ENCODE results near the gene PGLYRP4.

DNA sequence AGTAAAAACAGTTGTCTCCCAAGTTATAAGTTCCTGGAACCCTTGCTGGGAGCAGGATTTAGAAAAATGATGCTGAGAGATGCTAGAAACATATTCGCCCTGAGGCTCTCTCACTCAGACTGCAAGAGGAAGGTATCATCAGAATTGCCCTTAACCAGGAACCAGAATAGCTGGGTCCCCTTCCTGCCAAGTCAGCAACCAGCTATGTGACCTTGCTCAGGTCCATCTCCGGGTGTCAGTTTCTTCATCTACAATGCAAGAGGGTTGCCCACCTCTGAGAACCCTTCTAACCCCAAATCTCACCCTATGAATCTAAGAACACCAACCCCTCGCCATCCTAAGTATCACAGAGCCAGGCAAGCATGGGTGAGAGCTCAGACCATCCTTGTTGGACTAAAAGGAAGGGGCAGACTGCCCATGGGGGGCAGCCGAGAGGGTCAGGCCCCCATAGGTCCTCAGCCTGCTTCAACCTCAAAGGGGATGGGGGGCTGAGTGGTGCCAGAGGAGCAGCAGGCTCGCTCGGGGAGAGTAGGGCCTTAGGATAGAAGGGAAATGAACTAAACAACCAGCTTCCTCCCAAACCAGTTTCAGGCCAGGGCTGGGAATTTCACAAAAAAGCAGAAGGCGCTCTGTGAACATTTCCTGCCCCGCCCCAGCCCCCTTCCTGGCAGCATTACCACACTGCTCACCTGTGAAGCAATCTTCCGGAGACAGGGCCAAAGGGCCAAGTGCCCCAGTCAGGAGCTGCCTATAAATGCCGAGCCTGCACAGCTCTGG, 8.6 kb upstream of the PGLYRP4 start:
- TF ChIP-seq SP1 (IDR thresholded peaks at IDR 0.05): no peak
- no peak for TF ChIP-seq BHLHE40 (IDR thresholded peaks at IDR 0.05; ENCODE audit: borderline replicate concordance)
- TF ChIP-seq ELF4 (IDR thresholded peaks at IDR 0.05): no peak
- no peak for TF ChIP-seq SUZ12 (IDR thresholded peaks at IDR 0.05)
- no peak for TF ChIP-seq ARNT (IDR thresholded peaks at IDR 0.05)
- TF ChIP-seq, protein P1, sequence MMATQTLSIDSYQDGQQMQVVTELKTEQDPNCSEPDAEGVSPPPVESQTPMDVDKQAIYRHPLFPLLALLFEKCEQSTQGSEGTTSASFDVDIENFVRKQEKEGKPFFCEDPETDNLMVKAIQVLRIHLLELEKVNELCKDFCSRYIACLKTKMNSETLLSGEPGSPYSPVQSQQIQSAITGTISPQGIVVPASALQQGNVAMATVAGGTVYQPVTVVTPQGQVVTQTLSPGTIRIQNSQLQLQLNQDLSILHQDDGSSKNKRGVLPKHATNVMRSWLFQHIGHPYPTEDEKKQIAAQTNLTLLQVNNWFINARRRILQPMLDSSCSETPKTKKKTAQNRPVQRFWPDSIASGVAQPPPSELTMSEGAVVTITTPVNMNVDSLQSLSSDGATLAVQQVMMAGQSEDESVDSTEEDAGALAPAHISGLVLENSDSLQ (IDR thresholded peaks at IDR 0.05): no peak
- TF ChIP-seq ZNF384 (IDR thresholded peaks at IDR 0.05): no peak
- no peak for TF ChIP-seq FOXM1 (IDR thresholded peaks at IDR 0.05; ENCODE audit: borderline replicate concordance)
